ENCODE measurements around the gene UBR4.
"Not testable (repeated sequence)": the region's sequence is repeated elsewhere in the genome, so short reads cannot be mapped to it uniquely, and the experiment has no call there.

The UBR4 gene

GRCh38 chr1:19220080-19220846 lies 10.2 kb upstream of the UBR4 start:
- no peak for DNase-seq

GRCh38 chr1:19219451-19219850 lies 9.4 kb upstream of the UBR4 start:
- no peak for DNase-seq

DNA sequence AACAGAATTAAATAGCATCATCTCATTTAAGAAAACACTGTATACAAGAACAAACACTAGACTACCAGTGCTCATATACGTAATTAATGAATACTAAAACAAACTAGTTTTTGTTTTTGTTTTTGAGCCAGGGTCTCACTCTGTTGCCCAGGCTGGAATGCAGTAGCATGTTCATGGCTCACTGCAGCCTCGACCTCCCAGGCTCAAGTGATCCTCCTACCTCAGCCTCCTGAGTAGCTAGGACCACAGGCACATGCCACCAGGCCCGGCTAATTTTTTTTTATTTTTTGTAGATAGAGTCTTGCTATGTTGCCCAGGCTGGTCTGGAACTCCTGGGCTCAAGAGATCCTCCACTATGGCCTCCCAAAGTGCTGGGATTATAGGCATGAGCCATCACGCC lies 6.5 kb upstream of the UBR4 start:
- not testable (repeated sequence) for DNase-seq

DNA sequence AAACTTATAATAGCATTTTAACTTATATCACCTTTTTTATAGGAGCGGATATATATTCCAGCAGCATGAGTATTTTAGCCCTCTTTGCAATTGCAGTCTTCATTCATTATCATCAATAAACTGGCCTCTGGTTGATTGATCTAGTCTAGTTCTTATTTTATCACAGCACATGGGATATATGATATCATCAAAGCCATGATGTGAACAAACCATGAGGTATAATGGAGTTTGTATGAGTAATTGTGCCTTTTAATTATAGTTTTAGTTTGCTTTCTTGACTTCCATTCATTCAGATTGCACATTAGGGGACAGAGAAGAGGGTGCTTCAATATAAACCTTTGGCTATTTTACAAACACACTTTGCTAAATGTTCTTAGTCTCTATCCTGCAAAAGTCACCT lies 3.5 kb upstream of the UBR4 start:
- DNase-seq: no peak

GRCh38 chr1:19212167-19212566 lies 2.1 kb upstream of the UBR4 start:
- DNase-seq: no peak

- peak; percentile 13 for DNase-seq
Measured at GRCh38 chr1:19210772-19211549, 895 bp upstream of the UBR4 start.

DNA sequence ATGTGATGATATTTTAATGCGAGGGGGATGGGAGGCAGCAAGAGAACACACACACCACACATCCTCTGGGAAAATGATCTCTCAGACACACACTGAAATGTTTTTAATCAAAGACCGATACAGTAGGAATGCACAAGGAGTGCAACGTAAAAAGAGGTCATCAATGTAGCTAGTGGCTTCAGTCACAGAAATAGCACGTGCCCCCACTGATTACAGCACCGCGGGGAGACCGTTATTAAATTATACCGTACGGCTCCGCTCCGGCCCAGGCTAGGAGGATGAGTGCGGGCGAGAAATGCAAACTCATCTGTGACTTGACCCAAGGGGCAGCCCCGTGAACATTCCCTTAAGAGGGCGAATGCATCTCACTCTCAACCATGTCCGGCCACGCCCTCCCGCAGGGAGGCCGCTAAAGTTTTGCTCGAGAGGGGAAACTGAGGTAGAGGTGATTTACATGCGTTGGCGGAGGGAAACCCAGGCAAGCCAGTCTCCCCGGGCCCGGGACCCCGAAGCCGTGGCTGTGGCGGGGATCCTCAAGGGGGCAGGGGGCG lies 552 bp downstream of the UBR4 start:
- DNase-seq: peak; percentile 42

DNA sequence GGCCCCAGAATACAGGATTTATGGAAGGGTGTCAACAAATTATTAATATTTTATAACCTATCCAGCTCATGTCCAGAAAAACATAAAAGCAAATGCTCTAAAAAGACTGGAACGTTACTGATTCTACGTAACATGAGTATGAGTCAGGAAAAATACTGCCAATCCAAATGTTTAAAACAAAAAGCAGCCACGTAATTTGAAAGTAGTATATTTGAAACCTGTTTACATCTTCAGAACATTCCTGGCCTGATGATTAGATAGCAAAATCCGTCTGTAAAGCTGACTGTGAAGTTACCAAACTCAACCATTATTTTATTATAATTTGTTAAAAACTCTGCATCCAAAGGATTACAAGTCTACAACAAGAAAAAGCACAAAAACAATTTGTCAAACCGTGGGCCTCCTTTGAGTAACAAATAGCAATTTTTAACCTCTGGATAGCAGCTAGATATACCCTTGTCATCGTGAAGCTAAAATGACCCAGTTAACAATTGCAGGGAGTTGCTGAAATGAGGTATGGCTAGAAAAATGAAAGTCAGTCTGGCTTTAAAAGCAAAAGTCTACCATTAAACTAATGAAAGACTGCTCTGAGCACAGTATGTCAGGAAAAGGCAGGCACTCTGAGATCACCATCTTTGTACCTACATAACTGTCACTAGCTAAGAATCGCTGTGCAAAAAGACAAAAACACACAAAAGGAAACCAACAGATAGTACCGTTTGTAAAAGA lies 1.2 kb downstream of the UBR4 start:
- DNase-seq: peak; percentile 27

DNA sequence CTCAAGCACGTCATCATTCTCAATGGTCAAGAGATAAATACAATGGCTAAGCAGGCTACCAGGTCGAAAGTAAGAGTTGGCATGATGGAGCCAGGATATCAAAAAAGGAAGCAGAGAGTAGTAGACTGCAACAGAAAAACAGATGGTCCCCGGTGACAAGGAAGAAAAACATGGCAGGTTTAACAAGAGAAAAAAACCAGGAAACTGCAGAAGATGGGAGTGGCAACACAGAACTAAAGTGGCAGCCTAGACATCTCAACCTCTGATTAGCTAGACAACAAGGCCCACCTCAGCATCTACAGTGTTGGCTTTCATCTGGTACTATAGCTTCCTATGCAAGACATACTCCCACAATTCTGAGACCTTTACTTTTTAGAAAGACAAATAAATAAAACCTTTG lies 3.1 kb downstream of the UBR4 start:
- no peak for DNase-seq

- DNase-seq: no peak
Measured at GRCh38 chr1:19205845-19206244, 4.2 kb downstream of the UBR4 start.

DNA sequence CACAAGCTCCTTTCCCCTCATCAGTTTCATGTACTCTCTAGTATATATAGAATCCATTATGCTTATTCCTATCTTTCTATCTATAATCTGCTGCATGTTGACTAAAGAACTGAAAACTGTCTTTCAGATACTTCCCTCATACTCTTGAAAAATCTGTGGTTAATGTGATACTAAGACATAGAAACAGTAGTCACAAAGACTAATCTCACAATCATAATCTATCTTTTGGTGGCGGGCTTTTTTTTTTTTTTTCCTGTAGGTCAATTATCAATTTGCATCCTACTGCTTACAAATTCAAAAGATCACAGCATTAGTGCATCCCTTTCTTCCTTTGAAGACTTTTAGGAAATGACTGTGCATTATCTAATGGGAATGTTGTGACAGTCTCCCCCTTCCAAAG lies 4.7 kb downstream of the UBR4 start:
- DNase-seq: no peak

DNA sequence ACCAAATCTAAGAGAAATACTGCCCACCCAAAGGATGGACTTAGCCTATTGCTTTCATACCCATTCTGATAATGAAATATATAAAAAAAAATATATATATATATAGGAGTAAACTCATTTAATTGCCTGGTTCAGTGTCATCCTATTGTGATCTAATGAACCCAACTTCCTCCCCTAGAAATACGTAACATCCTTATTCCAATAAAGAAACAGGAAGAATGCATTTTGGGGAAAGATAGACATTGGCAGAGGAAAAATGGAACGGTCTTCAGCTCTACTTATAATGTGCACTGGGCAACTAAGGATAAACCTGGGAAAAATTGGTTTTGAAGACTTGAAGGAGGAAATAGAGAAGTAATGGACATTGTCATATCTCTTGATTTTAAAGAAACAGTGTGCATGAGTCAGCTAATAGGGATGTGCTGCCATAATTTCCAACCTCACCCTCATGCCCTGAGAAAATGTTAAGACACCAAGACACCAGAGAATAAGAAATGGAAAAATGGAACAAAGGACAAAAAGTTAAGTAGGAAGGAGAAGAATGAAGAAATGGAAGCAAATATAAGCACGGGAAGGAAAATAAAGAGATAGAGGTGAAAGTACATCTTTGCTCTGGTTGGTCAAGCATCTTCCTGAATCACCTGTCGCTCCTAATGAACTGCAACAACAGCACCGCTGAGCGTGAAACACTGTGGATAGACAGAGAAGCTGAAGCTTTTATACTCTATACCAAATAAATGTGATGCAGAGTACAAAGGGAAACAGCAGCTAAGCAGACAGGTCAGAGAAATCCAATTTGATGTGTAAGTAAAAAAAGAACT lies 5.4 kb downstream of the UBR4 start:
- DNase-seq: peak; percentile 30

DNA sequence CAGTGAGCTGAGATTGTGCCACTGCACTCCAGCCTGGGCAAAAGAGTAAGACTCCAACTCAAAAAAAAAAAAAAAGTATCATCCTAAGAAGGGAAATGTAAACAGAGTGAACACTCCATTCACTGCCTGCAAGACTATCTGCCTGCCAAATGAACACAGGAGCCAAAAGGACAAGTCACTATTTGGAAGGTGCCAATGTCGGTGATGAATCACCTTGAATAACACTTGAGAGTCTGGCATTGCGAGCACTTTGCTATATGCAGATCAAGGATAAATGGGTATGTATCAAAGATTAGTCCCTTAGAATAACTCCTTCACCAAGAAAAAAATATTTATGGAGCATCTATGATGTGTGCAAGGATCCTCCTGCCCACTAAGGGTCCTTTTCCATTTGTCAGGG lies 6.6 kb downstream of the UBR4 start:
- DNase-seq: peak; percentile 38

GRCh38 chr1:19202396-19202795 lies 7.7 kb downstream of the UBR4 start:
- no peak for DNase-seq

DNA sequence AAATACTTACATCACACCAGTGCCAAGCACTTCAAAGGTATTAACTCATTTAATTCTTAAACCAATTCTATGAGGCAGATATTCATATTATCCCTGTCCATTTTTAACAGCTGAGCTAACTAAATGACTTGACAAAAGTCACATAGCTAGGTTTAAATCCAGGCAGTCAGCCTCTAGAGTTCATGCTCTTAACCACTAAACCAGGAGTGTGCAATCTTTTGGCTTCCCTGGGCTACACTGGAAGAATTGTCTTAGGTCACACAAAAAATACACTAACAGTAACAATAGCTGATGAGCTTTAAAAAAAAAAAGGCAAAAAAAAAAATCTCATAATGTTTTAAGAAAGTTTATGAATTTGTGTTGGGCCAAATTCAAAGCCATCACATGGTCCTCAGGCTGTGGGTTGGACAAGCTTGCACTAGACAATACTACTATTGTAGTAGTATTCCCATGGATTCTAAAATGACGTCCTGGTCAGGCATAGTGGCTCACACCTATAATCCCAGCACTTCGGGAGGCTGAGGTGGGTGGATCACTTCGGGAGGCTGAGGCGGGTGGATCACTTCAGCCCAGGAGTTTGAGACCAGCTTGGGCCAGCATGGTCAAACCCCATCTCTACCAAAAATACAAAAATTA lies 10.0 kb downstream of the UBR4 start:
- no peak for DNase-seq

DNA sequence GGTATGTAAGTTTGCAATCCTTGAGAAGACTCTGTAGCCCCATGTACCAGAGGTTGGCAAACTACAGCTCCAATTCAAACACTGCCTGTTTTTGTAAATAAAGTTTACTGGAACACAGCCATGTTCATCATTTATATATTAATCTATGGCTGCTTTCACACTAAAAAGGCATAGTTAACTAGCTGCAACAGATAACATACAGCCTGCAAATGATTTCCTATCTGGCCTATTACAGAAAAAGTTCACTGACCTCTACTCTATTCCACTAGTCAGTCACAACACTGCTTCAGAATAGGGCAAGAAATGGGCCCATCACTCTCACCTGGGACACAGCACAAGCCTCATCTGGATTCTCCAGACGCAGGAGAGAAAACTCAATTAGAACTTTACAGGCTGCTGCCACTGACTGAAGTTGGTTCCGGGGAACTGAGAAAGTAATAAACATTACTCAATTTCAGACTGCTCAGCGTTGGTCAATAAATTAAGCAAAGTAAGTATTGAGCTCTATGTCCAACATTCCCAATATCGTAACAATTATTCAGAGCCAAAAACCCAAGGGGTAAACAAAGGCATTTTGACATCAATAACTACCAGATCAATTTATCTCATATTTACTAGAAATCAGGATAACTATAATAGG lies 10.6 kb downstream of the UBR4 start:
- DNase-seq: no peak

DNA sequence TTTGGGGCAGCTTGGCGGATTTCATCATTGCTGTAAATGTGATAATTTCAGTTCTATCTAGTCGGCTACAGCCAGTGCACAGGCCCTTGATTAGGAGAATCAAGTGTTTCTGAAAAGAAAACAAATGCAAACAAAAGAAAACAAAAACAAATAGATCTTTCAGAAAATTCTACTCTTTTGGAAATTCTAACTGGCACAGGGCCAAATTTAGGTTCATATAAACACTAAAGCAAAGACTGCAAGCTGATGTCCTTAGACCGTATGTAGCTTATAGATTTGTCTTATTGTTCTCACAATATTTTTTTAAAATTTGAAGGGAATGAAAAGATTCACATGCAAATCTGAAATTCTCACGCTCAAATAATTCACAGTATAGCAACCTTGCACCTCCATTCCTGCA lies 11.2 kb downstream of the UBR4 start:
- no peak for DNase-seq

GRCh38 chr1:19197845-19198244 lies 12.2 kb downstream of the UBR4 start:
- DNase-seq: no peak

GRCh38 chr1:19196331-19196730 lies 13.7 kb downstream of the UBR4 start:
- no peak for DNase-seq

GRCh38 chr1:19193004-19193403 lies 17.1 kb downstream of the UBR4 start:
- no peak for DNase-seq

- DNase-seq: no peak
Measured at GRCh38 chr1:19191811-19192210, 18.3 kb downstream of the UBR4 start.
